ENCODE results near the gene ATE1.
"Not testable (repeated sequence)": the region's sequence is repeated elsewhere in the genome, so short reads cannot be mapped to it uniquely, and the experiment has no call there.

Gene ATE1

DNA sequence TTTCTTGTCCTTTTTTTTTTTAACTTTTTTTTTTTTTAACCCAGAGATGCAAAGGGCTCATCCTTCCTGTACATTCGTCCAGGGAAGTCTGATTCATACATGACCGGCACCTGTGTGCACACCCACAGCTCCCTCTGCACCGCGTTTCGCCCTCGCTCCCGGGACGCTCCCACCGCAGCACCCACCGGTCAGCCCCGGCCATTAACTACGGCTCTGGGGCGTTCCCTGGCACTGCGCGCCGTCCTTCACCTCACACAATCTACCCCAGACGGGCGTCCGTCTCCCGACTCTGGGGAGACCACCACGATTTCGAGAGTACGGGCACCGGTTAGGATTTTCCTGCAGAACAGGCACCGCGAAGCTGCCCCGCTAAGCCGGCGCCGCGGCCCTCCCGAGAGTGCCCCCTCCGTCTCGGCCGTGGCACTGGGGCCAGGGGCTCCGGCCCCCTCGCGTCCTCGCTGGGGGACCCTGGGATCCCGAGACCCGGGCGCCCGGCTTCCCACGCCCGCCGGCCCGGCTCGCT, 452 bp downstream of the ATE1 start:
- TF ChIP-seq, protein P1, sequence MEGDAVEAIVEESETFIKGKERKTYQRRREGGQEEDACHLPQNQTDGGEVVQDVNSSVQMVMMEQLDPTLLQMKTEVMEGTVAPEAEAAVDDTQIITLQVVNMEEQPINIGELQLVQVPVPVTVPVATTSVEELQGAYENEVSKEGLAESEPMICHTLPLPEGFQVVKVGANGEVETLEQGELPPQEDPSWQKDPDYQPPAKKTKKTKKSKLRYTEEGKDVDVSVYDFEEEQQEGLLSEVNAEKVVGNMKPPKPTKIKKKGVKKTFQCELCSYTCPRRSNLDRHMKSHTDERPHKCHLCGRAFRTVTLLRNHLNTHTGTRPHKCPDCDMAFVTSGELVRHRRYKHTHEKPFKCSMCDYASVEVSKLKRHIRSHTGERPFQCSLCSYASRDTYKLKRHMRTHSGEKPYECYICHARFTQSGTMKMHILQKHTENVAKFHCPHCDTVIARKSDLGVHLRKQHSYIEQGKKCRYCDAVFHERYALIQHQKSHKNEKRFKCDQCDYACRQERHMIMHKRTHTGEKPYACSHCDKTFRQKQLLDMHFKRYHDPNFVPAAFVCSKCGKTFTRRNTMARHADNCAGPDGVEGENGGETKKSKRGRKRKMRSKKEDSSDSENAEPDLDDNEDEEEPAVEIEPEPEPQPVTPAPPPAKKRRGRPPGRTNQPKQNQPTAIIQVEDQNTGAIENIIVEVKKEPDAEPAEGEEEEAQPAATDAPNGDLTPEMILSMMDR (IDR thresholded peaks at IDR 0.05; ENCODE audit: low read depth, low read length) = no peak
- H3K27me3 ChIP-seq (ENCODE audit: insufficient read depth, low read depth, severe bottlenecking) = no peaks in the 10 kb centered on the region
- H3K36me3 ChIP-seq = peaks cover 6% of the 10 kb centered on the region
- H3K4me3 ChIP-seq (ENCODE audit: low read depth, low read length) = peak overlapping the region; percentile 93
- no peaks in the 10 kb centered on the region for H3K9me3 ChIP-seq (ENCODE audit: severe bottlenecking)
- DNase-seq = peak; percentile 60
- peak overlapping the region; percentile 99 for H3K27ac ChIP-seq

- Histone ChIP-seq H3K36me3 (peaks cover 6% of the 10 kb centered on the region), H3K27me3 (ENCODE audit: insufficient read depth, low read depth, severe bottlenecking) (no peaks in the 10 kb centered on the region), H3K9me3 (ENCODE audit: severe bottlenecking) (no peaks in the 10 kb centered on the region), H3K4me3 (ENCODE audit: low read depth, low read length) (peak overlapping the region; percentile 93), H3K27ac (peak overlapping the region; percentile 99)
- TF ChIP-seq, protein P1 (IDR thresholded peaks at IDR 0.05; ENCODE audit: low read depth, low read length) = no peak
- DNase-seq = no peak
These were observed 1.0 kb downstream of the ATE1 start for GRCh38 chr10:121926671-121927317.

GRCh38 chr10:121926157-121926556, 1.7 kb downstream of the ATE1 start:
- no peak for DNase-seq
- TF ChIP-seq, protein P1 (IDR thresholded peaks at IDR 0.05; ENCODE audit: low read depth, low read length) = no peak
- H3K27ac ChIP-seq = peak overlapping the region; percentile 99
- no peaks in the 10 kb centered on the region for H3K9me3 ChIP-seq (ENCODE audit: severe bottlenecking)
- peaks cover 6% of the 10 kb centered on the region for H3K36me3 ChIP-seq
- H3K27me3 ChIP-seq (ENCODE audit: insufficient read depth, low read depth, severe bottlenecking) = no peaks in the 10 kb centered on the region
- peak overlapping the region; percentile 93 for H3K4me3 ChIP-seq (ENCODE audit: low read depth, low read length)

DNA sequence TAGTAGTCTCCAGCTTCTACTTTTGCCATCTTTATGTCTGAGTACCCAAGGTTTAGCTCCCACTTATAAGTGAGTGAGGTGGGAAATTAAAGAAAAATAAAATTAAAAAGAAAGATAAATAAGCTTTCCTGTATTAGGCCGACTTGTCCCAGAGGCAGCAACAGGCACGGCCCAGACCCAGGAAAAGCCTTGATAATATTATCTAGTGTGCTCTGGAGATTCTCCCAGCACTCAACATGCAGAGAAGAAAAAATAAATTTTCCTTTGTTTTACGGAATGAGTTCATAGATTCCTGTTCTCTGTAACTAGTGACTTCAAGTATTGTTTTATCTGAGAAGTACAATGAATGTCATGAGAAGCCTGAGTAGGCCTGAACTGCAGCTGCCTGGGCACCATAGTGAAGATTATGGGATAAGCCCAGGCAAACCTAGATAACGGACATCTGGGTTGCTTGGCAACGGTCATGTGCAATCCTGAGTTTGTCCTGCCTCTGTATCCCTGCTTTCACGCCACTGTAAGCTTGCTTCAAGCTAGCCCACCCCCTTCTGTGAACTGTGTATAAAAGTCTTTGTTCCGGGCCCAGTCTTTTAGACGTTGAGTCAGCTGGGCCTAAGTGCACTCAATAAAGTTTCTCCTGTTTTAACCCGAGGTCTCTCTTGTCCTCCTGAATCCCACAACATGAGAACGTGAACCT, 6.4 kb downstream of the ATE1 start:
- Histone ChIP-seq H3K9me3 (ENCODE audit: severe bottlenecking) (no peaks in the 10 kb centered on the region), H3K27ac (peak overlapping the region; percentile 84), H3K27me3 (ENCODE audit: insufficient read depth, low read depth, severe bottlenecking) (no peaks in the 10 kb centered on the region), H3K4me3 (ENCODE audit: low read depth, low read length) (no peak overlapping the region), H3K36me3 (peaks cover 30% of the 10 kb centered on the region)
- DNase-seq = peak; percentile 80
- TF ChIP-seq, protein P1 (IDR thresholded peaks at IDR 0.05; ENCODE audit: low read depth, low read length) = no peak

DNA sequence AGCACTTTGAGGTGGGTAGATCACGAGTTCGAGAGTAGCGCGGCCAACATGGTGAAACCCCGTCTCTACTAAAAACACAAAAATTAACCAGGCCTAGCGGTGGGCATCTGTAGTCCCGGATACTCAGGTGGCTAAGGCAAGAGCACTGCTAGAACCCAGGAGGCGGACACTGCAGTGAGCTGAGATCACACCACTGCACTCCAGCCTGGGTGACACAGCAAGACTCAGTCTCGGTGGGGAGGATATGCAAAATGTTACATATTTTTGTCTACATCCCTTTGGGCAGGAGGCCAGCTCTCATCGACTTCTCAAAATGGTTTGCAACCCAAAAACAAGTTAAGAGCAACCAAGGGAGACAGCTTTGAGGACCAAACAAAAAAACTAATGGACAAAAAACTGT, 8.2 kb downstream of the ATE1 start:
- H3K4me3 ChIP-seq (ENCODE audit: low read depth, low read length) = no peak overlapping the region
- H3K36me3 ChIP-seq = peaks cover 32% of the 10 kb centered on the region
- no peaks in the 10 kb centered on the region for H3K27me3 ChIP-seq (ENCODE audit: insufficient read depth, low read depth, severe bottlenecking)
- no peak for DNase-seq
- H3K9me3 ChIP-seq (ENCODE audit: severe bottlenecking) = no peaks in the 10 kb centered on the region
- TF ChIP-seq, protein P1 (IDR thresholded peaks at IDR 0.05; ENCODE audit: low read depth, low read length) = no peak
- no peak overlapping the region for H3K27ac ChIP-seq

GRCh38 chr10:121918800-121919199, 9.0 kb downstream of the ATE1 start:
- H3K27me3 ChIP-seq (ENCODE audit: insufficient read depth, low read depth, severe bottlenecking); H3K27ac ChIP-seq; H3K4me3 ChIP-seq (ENCODE audit: low read depth, low read length); DNase-seq; H3K9me3 ChIP-seq (ENCODE audit: severe bottlenecking): not testable (repeated sequence)
- peaks cover 34% of the 10 kb centered on the region for H3K36me3 ChIP-seq
